Brain pericyte (primary cell): Measurements from ENCODE around the gene DDX28.

Experiments
- DNase-seq: peaks from one replicate; pipeline ENCODE4 v3.0.0-alpha.2; 2012; ENCODE audit warnings: low read depth, low spot score

Gene DDX28, protein sequence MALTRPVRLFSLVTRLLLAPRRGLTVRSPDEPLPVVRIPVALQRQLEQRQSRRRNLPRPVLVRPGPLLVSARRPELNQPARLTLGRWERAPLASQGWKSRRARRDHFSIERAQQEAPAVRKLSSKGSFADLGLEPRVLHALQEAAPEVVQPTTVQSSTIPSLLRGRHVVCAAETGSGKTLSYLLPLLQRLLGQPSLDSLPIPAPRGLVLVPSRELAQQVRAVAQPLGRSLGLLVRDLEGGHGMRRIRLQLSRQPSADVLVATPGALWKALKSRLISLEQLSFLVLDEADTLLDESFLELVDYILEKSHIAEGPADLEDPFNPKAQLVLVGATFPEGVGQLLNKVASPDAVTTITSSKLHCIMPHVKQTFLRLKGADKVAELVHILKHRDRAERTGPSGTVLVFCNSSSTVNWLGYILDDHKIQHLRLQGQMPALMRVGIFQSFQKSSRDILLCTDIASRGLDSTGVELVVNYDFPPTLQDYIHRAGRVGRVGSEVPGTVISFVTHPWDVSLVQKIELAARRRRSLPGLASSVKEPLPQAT

DNA sequence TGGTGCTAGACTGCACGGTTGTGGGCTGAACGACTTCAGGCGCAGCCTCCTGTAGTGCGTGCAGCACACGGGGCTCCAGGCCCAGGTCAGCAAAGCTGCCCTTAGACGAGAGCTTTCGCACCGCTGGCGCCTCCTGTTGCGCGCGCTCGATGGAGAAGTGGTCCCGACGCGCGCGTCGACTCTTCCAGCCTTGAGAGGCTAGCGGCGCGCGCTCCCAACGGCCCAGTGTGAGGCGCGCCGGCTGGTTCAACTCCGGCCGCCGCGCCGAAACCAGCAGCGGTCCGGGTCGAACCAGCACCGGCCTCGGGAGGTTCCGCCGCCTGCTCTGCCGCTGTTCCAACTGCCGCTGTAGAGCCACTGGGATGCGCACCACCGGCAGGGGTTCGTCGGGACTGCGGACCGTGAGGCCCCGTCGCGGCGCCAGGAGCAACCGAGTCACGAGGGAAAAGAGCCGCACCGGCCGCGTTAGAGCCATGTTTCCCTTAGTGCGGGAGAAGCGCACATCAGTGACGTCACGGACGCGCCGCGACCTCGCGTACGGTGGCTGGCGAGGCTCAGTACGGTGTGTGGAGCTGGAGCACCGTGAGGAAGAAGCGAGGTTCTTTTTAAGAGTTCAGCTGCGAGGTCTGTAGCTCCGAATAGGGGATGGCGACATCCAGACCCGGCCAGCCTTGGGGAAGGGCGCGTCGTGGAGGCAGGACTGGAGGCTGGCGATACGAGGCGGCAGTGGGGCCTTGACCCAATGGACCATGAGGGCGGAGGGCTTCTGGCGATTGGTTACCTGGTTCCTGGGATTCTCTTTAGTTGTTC is at the start of gene DDX28, which contains the start of gene DUS2:
Gene DDX28, minus strand, starts transcription at position 505 of the 810 bp plus-strand sequence. Its CDS starts 30 bp downstream, at position 475.
Gene DUS2, plus strand, starts transcription at position 557 of the 810 bp plus-strand sequence. CDS start 14,740 bp downstream, outside the sequence.
- peak; percentile 89 for DNase-seq

DNA sequence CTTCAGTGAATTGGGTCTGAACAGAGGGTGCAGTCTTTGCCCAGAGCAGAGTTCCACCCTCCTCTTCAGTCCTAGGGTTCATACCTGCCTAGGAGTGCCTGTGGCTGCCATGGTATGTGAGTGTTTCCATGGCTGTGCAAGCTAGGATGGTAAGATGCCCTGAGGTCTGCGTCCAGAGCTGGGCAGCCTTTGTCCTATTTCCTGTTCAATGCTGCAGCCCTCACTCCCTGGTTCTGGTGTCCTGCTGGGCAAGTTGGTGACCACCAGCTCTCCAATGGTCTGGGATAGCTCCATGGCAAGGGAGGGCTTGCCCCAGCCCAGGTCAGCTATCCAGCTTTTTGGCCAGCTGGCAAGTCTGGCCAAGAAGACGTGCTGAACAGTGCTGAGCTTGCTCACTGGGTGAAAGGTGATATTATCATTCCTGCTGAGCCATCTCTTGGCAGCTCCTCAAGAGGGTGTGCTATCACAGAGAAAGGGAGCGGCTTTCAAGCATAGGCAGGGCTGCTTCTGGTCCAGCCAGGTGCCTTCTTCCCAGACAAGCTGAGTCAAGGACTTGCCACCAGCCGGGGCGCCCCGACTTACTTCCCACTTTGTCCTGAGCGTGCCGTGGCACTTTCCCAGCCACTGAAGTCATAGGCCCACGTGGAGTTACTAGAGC is 49.1 kb upstream of the DDX28 start:
- DNase-seq: peak; percentile 49

DNA sequence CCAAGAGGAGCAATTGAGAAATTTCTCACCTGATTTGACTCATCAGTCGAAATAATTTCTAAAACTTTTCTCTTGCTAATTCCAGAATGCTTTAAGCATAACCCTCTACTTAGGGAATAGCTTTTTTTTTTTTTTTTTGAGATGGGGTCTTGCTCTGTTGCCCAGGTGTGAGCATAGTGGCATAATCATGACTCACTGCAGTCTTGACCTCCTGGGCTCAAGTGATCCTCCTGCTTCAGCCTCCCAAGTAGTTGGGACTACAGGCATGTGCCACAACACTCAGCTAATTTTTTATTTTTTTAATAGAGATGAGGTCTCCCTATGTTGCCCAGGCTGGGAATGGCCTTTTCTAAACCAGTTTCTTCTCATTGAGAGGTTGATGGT is 48.5 kb upstream of the DDX28 start:
- no peak for DNase-seq

DNA sequence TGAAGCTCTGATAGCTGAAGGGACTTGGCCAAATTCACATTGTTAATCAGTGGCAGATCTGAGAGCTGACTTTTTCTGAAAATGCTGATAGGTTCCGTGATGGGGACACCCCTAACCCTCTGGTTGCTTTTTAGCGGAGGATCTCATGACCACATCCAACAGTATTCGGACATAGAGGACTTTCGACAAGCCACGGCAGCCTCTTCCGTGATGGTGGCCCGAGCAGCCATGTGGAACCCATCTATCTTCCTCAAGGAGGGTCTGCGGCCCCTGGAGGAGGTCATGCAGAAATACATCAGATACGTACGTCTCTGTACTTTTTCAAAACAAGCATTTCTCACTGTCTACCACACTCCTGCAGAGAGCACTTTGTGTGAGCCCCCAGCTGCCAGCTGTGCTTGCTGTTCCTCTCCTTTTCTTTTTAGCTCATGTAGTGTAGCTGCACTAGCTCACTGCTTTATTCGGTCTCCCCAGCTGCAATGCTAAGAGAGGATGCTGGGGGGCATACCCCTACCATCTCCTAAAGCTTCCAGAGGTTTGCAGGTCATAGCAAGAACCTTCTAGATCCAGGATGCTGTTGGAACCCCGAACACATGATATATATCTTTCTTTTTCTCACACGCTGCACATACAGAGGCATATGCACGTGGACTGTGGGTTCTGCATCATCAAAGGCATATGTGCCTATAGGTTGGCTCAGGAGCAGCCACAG is 47.9 kb upstream of the DDX28 start:
- DNase-seq: no peak

DNA sequence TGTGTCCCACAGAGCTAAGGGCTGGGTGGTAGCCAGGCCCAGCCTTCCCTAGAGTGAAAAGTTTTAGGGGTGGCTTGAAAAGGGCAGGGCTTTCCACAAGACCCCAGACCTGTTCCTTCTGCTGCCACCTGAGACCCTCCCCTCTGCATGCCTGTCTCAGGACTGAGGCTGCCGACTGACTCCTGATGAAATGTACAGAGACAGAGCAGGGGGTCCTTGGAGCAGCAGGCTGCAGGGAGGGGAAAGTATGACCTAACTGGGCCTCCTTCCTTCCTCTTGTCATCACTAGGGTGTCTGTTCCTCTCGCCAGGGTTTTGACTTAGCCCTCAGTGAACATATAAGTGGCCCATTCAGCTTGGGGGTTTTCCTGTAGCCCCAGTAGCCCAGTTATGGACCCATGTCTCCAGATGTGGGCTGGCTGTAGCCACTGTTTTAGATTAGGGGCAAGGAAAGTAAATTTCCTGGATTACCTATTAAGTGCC is 47.3 kb upstream of the DDX28 start:
- no peak for DNase-seq

DNA sequence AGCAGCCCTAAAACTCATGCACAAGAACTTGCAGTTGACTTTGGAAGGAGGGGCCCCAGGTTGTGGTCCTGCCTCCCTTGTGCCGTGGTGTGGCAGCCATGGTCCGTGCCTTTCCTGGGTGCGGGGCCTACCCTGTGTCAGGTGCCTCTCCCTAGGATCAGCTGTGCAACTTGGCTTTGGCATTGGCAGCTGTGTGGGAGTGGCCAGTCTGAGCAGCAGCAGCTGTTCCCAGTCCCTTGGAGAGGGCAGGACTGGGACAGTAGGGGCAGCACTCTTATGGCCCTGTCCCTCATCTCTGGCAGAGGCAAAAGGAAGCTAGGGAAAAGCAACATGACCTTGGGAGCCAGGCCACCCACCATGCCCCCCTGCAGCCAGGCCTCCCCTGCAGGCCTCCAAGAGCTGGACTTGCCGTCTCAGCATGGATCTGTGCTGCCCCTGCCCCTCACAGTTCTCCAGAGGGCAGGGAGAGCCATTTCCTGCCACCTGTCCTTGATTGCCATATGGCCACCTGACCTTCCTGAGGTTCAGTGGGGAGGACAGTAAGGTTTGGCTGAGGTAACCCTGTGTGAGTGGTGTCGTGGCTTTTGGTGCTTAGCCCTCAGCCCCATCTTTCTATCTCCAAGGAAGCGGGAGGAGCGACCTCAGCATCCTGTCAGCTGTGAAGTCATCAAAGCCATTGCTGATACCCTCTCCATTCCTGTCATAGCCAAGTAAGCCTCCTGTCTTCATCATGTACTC is 46.6 kb upstream of the DDX28 start:
- no peak for DNase-seq

DNA sequence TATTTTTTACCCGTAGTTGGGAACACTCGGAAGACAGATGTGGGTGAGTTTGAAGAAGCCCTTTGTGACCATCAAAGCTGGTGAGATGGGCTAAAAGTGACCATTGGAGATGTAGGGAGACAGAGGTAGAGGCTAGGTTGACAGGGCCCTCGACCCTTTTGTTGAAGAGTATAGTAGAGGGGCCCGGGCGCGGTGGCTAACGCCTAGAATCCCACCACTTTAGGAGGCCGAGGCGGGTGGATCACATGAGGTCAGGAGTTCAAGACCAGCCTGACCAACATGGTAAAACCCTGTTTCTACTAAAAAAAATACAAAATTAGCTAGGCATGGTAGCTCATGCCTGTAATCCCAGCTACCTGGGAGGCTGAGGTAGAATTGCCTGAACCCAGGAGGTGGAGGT is 45.9 kb upstream of the DDX28 start:
- no peak for DNase-seq

DNA sequence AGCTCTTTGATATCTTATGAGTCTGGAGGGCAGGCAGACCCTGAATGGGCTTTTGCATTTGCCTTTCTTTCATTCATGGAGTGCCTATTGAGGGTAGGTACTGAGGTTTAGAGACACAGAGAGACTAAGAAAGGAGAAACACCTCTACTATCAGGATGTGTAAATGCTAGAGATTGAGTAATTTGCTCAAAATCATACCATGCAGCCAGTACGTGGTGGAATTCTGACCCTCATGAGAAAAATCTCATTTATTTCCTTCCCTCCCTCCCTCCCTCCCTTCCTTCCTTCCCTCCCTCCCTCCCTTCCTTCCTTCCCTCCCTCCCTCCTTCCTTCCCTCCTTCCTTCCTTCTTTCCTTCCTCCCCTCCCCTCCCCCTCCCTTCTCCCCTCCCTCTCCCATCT is 43.7 kb upstream of the DDX28 start:
- no peak for DNase-seq

DNA sequence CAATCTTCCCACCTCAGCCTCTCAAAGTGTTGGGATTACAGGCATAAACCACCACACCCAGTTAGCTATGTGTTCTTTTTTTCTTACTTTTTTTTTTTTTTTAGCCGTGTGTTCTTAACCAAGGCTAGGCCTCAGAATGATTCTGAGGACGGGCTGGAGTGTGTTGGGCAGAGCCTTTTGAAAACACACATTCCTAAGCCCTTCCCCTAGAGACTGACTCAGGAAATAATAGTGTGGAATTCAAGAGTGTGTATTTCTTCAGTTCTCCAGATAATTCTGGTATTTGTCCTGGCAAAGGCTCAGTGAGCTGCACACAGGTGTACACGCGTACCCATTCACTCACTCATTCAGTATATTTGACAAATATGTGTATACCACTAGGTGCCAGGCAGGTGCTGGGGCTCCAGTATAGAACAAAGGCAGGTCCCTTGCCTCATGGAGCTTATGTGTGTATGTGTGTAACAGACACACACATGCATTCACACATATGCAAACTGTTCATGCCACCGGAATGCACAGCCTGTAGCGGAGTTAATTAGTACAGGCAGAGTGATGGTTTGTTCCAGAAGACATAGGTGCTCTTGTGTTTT is 42.8 kb upstream of the DDX28 start:
- no peak for DNase-seq

DNA sequence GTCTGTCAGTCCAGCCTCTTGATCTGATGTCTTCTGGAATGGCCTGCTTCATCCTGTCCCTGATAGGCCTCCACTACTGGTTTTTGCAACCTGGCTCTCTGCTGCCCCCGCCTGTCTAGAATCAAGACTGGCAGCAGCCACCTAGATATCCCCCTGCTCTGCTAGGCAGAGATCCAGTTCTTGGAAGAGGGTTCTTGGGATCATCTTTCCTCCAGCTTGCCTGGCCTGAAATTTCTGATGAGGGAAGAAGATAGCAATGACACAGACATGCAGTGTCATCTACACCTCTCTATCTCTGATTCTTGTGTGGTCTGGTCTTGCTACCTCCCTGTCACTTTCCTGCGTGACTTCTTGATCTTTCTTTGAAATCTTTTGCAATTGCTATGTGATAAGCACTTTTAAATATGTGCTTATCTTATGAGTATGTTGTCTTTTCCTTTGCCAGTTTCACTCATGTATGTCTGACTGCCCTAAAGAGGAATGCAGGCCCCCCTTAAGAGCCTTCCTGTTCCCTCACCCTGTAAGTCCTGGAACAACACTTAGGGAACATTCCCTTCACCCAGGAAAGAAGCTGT is 41.8 kb upstream of the DDX28 start:
- no peak for DNase-seq

DNA sequence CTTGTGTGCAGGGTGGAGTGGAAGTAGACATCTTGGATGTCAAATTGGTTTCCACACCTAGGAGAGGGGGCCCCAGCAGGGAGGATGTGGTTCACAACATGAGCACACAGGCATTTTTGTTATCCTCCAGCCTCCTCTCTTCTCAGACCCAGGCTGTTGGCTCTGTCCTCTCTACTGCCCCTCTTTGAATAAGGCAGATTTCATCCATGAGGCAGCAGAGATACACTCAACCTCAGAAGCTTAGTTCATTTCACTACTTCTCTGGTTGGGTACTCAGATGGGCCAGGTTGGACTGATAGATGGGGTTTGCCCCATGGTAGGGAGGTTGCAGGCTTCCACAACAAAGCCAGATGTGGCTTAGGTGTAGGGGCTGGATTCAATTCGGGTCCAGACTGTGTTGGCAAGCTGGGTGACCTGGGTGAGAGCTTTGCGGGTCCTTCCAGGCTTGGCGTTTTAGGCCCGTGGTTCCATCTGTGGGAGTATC is 39.9 kb upstream of the DDX28 start:
- DNase-seq: no peak

DNA sequence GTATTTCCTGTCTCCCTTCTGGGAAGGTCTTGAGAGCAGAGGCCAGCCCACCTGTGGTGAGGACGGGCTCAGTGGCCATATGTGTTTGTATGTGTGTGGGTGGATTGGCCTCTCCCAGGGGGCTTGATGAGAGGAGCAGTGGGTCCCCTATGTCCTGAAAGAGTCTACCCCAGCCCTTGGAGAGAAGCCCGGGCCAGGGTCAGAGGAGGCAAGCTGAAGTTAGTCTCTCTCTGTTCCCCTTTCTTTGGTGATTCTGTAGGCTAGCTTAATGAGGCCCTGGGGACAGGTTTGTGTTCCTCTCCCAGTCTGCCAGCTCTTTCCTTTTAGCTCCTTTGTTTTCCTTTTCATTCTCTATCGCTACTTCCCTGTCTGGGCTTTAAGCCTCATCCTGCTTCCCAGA is 38.4 kb upstream of the DDX28 start:
- DNase-seq: no peak

DNA sequence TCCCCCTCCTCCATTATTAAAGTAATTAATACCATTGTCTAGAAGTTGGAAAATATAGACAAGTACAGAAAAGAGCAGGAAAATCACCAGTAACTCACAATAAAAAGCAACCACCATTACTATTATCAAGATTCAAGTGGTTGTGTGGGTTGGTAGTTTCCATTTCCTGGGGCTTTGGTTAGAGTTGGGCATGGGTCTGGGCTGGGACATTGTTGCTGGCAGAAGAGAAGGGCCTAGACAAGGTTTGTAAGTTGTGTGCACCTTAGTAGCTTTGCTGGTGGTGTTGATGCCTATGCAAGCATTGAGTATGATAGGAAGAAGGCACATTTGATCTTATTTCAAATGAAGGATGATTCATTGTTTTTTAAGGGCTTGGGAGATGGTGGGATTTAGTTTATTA is 36.8 kb upstream of the DDX28 start:
- no peak for DNase-seq

DNA sequence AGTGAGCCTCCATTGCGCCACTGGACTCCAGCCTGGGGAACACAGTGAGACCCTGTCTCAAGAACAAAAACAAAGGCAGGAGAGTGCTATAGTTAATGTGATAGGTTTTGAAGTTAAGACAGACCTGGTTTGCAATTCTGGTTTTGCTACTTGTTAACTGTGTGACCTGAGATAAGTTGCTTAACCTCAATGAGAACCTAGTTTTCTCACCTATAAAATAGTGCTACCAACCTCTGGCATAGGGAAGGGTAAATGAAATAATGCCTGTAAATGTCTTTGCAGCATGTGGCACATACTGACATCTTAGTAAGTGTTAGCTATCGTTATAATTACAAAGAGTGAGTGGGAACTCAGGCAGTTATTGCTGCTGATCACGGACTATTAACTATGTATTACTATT is 32.4 kb upstream of the DDX28 start:
- no peak for DNase-seq

DNA sequence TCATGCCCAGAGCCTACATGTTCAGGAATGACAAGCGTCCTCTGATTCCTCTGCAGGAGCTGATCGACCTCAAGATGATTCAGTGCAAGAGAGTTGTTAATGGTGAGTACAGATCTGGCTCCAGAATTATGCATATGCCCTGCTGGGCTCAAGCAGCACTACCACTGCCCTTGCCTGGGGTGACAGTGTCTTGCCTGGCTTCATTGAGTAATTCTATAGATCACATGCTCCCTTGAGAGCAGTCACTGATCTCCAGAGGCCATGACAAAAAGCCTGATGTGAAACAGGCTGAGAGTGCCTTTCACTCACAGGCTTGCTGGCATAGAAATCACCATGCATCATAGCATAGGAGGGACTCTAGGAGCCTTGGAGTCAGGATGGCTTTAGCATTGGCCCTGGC is 26.4 kb upstream of the DDX28 start:
- no peak for DNase-seq

DNA sequence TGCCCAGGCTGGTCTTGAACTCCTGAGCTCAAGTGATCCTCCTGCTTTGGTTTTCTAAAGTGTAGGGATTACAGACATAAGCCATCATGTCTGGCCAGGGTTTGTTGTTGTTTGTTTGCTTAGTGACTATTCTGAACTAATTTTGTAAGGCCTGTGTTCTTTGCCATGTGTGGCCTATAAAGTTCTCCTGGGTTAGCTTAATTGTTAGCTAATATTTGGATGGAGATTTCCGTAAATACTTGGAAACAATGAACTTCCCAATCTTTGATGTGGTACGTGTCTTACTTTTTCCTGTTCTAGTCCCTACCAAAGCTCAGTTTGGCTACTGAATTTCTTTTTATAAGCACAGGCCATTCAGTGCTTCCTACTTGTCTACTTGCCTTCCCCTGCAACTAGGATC is 25.0 kb upstream of the DDX28 start:
- no peak for DNase-seq

DNA sequence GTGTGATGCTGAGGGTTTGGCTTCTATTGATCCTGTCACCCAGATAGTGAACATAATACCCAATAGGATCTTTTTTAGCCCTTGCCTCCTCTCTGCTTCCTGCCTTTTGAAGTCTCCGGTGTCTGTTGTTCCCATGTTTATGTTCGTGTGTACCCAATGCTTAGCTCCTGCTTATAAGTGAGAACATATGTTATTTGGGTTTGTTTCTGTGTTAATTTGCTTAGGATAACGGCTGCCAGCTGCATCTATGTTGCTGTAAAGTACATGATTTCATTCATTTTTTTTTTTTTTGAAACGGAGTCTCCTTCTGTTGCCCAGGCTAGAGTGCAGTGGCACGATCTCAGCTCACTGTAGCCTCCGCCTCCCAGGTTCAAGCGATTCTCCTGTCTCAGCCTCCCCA is 23.1 kb upstream of the DDX28 start:
- DNase-seq: no peak

DNA sequence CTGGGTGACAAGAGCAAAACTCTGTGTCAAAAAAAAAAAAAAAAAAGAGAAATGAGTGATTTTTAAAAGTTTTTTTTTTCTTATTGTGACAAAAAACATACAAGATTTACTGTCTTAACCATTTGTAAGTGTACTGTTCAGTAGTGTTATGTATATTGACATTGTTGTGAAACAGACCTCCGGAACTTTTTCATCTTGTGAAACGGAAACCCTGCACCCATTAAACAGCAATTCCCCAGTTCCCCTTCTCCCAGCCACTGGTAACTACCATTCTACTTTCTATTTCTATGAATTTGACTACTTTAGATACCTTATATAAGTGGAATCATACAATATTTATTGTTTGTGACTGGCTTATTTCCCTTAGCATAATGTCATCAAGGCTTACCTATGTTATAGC is 18.8 kb upstream of the DDX28 start:
- DNase-seq: no peak

DNA sequence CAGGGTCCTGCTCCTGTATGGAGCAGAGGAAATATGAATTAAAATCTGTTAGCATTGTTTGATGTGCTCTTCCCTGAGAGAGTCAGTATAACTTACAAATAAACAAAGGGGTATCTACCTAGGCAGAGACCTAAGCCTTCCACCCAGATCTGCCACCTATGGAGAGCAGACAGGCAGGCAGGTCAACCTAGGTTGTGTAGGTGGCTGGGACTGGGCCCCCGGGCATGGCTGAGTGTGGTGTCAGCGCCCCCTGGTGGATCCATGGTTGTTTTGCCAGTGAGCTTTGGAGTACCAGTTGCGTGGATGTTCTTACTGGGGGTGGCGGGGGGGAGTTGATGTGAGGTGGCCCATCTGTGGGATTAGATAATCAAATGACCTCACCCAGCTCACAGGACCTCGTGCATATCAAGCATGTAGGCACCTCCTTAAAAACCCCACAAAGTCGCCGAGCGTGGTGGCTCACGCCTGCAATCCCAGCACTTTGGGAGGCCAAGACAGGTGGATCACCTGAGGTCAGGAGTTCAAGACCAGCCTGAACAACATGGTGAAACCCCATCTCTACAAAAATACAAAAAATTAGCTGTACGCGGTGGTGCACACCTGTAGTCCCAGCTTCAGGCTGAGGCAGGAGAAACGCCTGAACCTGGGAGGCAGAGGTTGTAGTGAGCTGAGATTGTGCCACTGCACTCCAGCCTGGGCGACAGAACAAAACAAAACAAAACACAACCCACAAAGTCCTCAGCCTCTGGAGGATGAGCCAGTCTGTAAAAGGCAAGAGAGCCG is 17.7 kb upstream of the DDX28 start:
- no peak for DNase-seq
